Measurements from ENCODE around the gene RAB9A. TPM values are rescaled to one million over a fixed set of nuclear protein-coding genes. Genes with fewer than 3 reads are reported as not detected.

The RAB9A gene
- polyA plus RNA-seq, 3 donors = 17.9 to 38.1 (median 30.8) TPM

GRCh38 chrX:13670197-13670596 lies 18.7 kb upstream of the RAB9A start:
- peaks cover 0 to 4% (median 2%) of the 10 kb centered on the region in 7 donors for H3K9me3 Mint-ChIP-seq
- DNase-seq = no peak
- H3K79me2 ChIP-seq (ENCODE audit: insufficient read depth, low read length) = no peaks in the 10 kb centered on the region
- no peak overlapping the region for H3K4me3 Mint-ChIP-seq
- no peaks in the 10 kb centered on the region for H3K27me3 ChIP-seq (ENCODE audit: control insufficient read depth in 2 of 2, insufficient read depth in 2 of 2, low read length in 2 of 2)
- H2AFZ ChIP-seq (ENCODE audit: insufficient read depth, low read depth, low read length, poor library complexity, severe bottlenecking) = no peak overlapping the region
- peaks cover 23% of the 10 kb centered on the region for H3K4me1 Mint-ChIP-seq
- peaks cover 4 to 7% of the 10 kb centered on the region in 2 donors for H3K36me3 Mint-ChIP-seq
- H3K4me3 ChIP-seq (replicated peaks in 1 of 3; ENCODE audit: low read depth in 2 of 3, low read length in 3 of 3) = no peak overlapping the region
- TF ChIP-seq, protein P1, sequence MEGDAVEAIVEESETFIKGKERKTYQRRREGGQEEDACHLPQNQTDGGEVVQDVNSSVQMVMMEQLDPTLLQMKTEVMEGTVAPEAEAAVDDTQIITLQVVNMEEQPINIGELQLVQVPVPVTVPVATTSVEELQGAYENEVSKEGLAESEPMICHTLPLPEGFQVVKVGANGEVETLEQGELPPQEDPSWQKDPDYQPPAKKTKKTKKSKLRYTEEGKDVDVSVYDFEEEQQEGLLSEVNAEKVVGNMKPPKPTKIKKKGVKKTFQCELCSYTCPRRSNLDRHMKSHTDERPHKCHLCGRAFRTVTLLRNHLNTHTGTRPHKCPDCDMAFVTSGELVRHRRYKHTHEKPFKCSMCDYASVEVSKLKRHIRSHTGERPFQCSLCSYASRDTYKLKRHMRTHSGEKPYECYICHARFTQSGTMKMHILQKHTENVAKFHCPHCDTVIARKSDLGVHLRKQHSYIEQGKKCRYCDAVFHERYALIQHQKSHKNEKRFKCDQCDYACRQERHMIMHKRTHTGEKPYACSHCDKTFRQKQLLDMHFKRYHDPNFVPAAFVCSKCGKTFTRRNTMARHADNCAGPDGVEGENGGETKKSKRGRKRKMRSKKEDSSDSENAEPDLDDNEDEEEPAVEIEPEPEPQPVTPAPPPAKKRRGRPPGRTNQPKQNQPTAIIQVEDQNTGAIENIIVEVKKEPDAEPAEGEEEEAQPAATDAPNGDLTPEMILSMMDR (IDR thresholded peaks at IDR 0.05) = no peak
- H3K9ac ChIP-seq (ENCODE audit: insufficient read depth, low read length, poor library complexity, severe bottlenecking) = no peak overlapping the region
- WGBS (ENCODE audit: insufficient coverage) = 80% methylated on average over 2 of the region's 5 CpGs
- peak overlapping the region in 1 of 7 donors; percentile 37 for H3K27ac Mint-ChIP-seq
- intact Hi-C loops (cut with micrococcal nuclease) = no loop called here
- no peak overlapping the region for H3K4me2 ChIP-seq (replicated peaks; ENCODE audit: extremely low read depth, low read length, poor library complexity, severe bottlenecking)
- H3K4me1 ChIP-seq (ENCODE audit: control insufficient read depth in 1 of 2, insufficient read depth in 2 of 2, low read length in 2 of 2) = peaks cover 14 to 21% of the 10 kb centered on the region in 2 donors
- no peaks in the 10 kb centered on the region for H4K20me1 ChIP-seq (ENCODE audit: insufficient read depth, low read length)
- H3K27ac ChIP-seq (ENCODE audit: low read depth in 1 of 2, low read length in 2 of 2) = no peak overlapping the region
- no peaks in the 10 kb centered on the region for H3K36me3 ChIP-seq (replicated peaks in 1 of 2; ENCODE audit: control insufficient read depth in 1 of 2, insufficient read depth in 2 of 2, low read length in 2 of 2)
- H3K27me3 Mint-ChIP-seq (ENCODE audit: low read depth in 3 of 3) = peaks cover 0 to 9% (median 3%) of the 10 kb centered on the region in 3 donors
- H3K9me3 ChIP-seq (replicated peaks in 1 of 2; ENCODE audit: control insufficient read depth in 1 of 2, insufficient read depth in 1 of 2, low read length in 2 of 2) = no peaks in the 10 kb centered on the region

GRCh38 chrX:13673016-13673415 lies 15.9 kb upstream of the RAB9A start:
- peaks cover 12% of the 10 kb centered on the region for H3K4me1 Mint-ChIP-seq
- Histone ChIP-seq H2AFZ (ENCODE audit: insufficient read depth, low read depth, low read length, poor library complexity, severe bottlenecking) (no peak overlapping the region), H3K4me1 (ENCODE audit: control insufficient read depth in 1 of 2, insufficient read depth in 2 of 2, low read length in 2 of 2) (peaks cover 10 to 12% of the 10 kb centered on the region in 2 donors), H3K79me2 (ENCODE audit: insufficient read depth, low read length) (no peaks in the 10 kb centered on the region), H3K9ac (ENCODE audit: insufficient read depth, low read length, poor library complexity, severe bottlenecking) (no peak overlapping the region), H3K9me3 (replicated peaks in 1 of 2; ENCODE audit: control insufficient read depth in 1 of 2, insufficient read depth in 1 of 2, low read length in 2 of 2) (no peaks in the 10 kb centered on the region), H3K4me3 (replicated peaks in 1 of 3; ENCODE audit: low read depth in 2 of 3, low read length in 3 of 3) (no peak overlapping the region), H3K36me3 (replicated peaks in 1 of 2; ENCODE audit: control insufficient read depth in 1 of 2, insufficient read depth in 2 of 2, low read length in 2 of 2) (no peaks in the 10 kb centered on the region), H3K4me2 (replicated peaks; ENCODE audit: extremely low read depth, low read length, poor library complexity, severe bottlenecking) (no peak overlapping the region), H3K27me3 (ENCODE audit: control insufficient read depth in 2 of 2, insufficient read depth in 2 of 2, low read length in 2 of 2) (no peaks in the 10 kb centered on the region), H3K27ac (ENCODE audit: low read depth in 1 of 2, low read length in 2 of 2) (no peak overlapping the region), H4K20me1 (ENCODE audit: insufficient read depth, low read length) (no peaks in the 10 kb centered on the region)
- H3K4me3 Mint-ChIP-seq = no peak overlapping the region
- peaks cover 0 to 8% (median 3%) of the 10 kb centered on the region in 3 donors for H3K27me3 Mint-ChIP-seq (ENCODE audit: low read depth in 3 of 3)
- no peak overlapping the region for H3K27ac Mint-ChIP-seq
- no peak for DNase-seq
- peaks cover 4 to 5% of the 10 kb centered on the region in 2 donors for H3K36me3 Mint-ChIP-seq
- intact Hi-C loops (cut with micrococcal nuclease) = no loop called here
- H3K9me3 Mint-ChIP-seq = peaks cover 0 to 4% (median 0%) of the 10 kb centered on the region in 7 donors
- TF ChIP-seq, protein P1 (IDR thresholded peaks at IDR 0.05) = no peak

Measured in CD14-positive monocyte (primary cell).